K562 (cell line): ENCODE measurements around the gene CYP11A1. TPM values are rescaled to one million over a fixed set of nuclear protein-coding genes. Genes with fewer than 3 reads are reported as not detected.
A peak's percentile ranks its signal among the peaks of the same experiment; 100 is the strongest.

ENCODE experiments used
- ATAC-seq: fragments of 200-7000 bp; cut with Tn5 transposase; 3 replicates; pipeline ENCODE4 v1.9.1; 2020; ENCODE audit warnings: moderate library complexity
- BruUV-seq: library from RNA; stranded (reverse); fragments of 400-500 nt; replicated peaks from 2 replicates; lab custom pipeline; 2021; lab: Mats Ljungman, UMichigan
- CTCF ChIA-PET: fragments of 300-600 bp; formaldehyde crosslinking; extraction: SDS; loops from one replicate; lab custom pipeline; 2021; ENCODE audit warnings: low intra/inter-chr PET ratio; lab: Yijun Ruan, JAX
- POLR2A ChIA-PET: fragments of 300-600, 350-650 bp; sonication (Branson Sonifier 250); formaldehyde crosslinking; extraction: SDS; loops from one replicate; lab custom pipeline; 2021; ENCODE audit warnings: antibody characterized with exemption, inconsistent platforms; lab: Yijun Ruan, JAX
- DNase-seq, 4 experiments: peaks; one replicate each; pipeline versions ENCODE4 v3.0.0 to v3.0.0-alpha.2; 2011 to 2018; ENCODE audit warnings: low spot score in 3 of 4, mixed read lengths in 3 of 4; ENCODE audit errors: extremely low read depth in 1 of 4
- FAIRE-seq: peaks from 2 replicates; lab custom pipeline; 2011; peaks lifted over from hg19 to GRCh38; lab: Jason Lieb, UNC
- H2AFZ ChIP-seq: 2 replicates; pipeline ENCODE4 v1.6.0; 2011; ENCODE audit warnings: low read depth, low read length, control low read depth, inconsistent platforms
- H3K27ac ChIP-seq: fragments of 200-600 bp; 3 replicates; pipeline ENCODE4 v1.8.0; 2011; ENCODE audit warnings: low read depth, mild to moderate bottlenecking, control low read depth, inconsistent platforms, low read length, moderate library complexity, mixed read lengths; ENCODE audit errors: extremely low read depth
- H3K27me3 ChIP-seq, 2 experiments: fragments of 300-600 bp in 1 of 2; 2 replicates in 1 of 2; 3 replicates in 1 of 2; pipeline versions ENCODE4 v1.6.0 to v1.8.0; 2011; ENCODE audit warnings: inconsistent platforms in 2 of 2, low read length in 2 of 2, mild to moderate bottlenecking in 1 of 2, mixed read lengths in 1 of 2, moderate library complexity in 1 of 2; ENCODE audit not compliant: control insufficient read depth in 2 of 2, insufficient read depth in 2 of 2
- H3K36me3 ChIP-seq: fragments of 300-600 bp; 3 replicates; pipeline ENCODE4 v1.8.0; 2011; ENCODE audit warnings: mild to moderate bottlenecking, low read length, inconsistent platforms; ENCODE audit not compliant: control insufficient read depth, insufficient read depth
- H3K4me1 ChIP-seq, 2 experiments: fragments of 200-600 bp in 1 of 2; replicated peaks in 1 of 2; 2 replicates in 1 of 2; 3 replicates in 1 of 2; pipeline versions ENCODE4 v1.5.1 to v1.8.0; 2011; ENCODE audit warnings: inconsistent platforms in 2 of 2, low read length in 2 of 2, mild to moderate bottlenecking in 1 of 2, mixed read lengths in 1 of 2, moderate library complexity in 1 of 2; ENCODE audit not compliant: control insufficient read depth in 2 of 2, insufficient read depth in 2 of 2
- H3K4me2 ChIP-seq: 2 replicates; pipeline ENCODE4 v1.6.1; 2011; ENCODE audit warnings: low read length, control low read depth, inconsistent platforms, mixed read lengths; ENCODE audit not compliant: insufficient read depth
- H3K4me3 ChIP-seq: fragments of 200-600 bp; sonication (generic), shearing (Covaris generic); 2 replicates; pipeline ENCODE4 v1.5.1; 2016; ENCODE audit warnings: control low read depth, inconsistent platforms
- H3K79me2 ChIP-seq: fragments of 200-600 bp; 3 replicates; pipeline ENCODE4 v1.8.0; 2011; ENCODE audit warnings: low read length, inconsistent platforms; ENCODE audit not compliant: control insufficient read depth, insufficient read depth
- H3K9ac ChIP-seq, 2 experiments: 2 replicates each; pipeline versions ENCODE4 v1.6.0 to v1.6.1; 2011; ENCODE audit warnings: low read depth in 2 of 2, low read length in 2 of 2, control low read depth in 1 of 2, inconsistent platforms in 1 of 2, mild to moderate bottlenecking in 1 of 2, mixed read lengths in 1 of 2; ENCODE audit not compliant: insufficient read depth in 1 of 2
- H3K9me1 ChIP-seq: one replicate; pipeline ENCODE4 v1.6.0; 2011; ENCODE audit warnings: inconsistent platforms, mild to moderate bottlenecking, low read length, moderate library complexity; ENCODE audit not compliant: control insufficient read depth, insufficient read depth
- H3K9me3 ChIP-seq: replicated peaks from 2 replicates; pipeline ENCODE4 v1.5.1; 2011; ENCODE audit warnings: low read depth, low read length, inconsistent platforms; ENCODE audit not compliant: control insufficient read depth, insufficient read depth
- H4K20me1 ChIP-seq: replicated peaks from 2 replicates; pipeline ENCODE4 v1.6.1; 2011; ENCODE audit warnings: low read length, inconsistent platforms, mixed read lengths; ENCODE audit not compliant: control insufficient read depth, insufficient read depth
- L3MBTL2 ChIP-seq: fragments of 450-650 bp; IDR thresholded peaks from 2 replicates; pipeline ENCODE4 v1.6.1; 2016; ENCODE audit warnings: mild to moderate bottlenecking, moderate library complexity
- SREBF2 ChIP-seq: sonication (generic); formaldehyde crosslinking; IDR thresholded peaks from 2 replicates; pipeline ENCODE4 v1.4.0; 2020; ENCODE audit warnings: mild to moderate bottlenecking, missing genetic modification reagents
- WGBS: fragments of 100-300 bp; shearing (Covaris generic); methylation state at CpG from one replicate; pipeline ENCODE4 v1.1.6; 2016; ENCODE audit warnings: low coverage, mixed read lengths; ENCODE audit not compliant: insufficient coverage; ENCODE audit errors: missing lambda C conversion rate; 5-methylcytosine and 5-hydroxymethylcytosine counted together
- in situ Hi-C: fragments of 300-500 bp; cut with MboI; formaldehyde crosslinking; loops from 4 replicates; pipeline ENCODE4 v1.15.0; 2018; ENCODE audit warnings: inconsistent platforms, mixed read lengths
- intact Hi-C: fragments of 100-400 bp; cut with micrococcal nuclease; formaldehyde crosslinking; loops from 2 replicates; pipeline ENCODE4 v1.14.2; 2022
- polyA plus RNA-seq, 8 experiments: library from polyadenylated mRNA; depleted of rRNA in 4 of 8; stranded (reverse) in 5 of 8; unstranded in 3 of 8; fragments of >200 nt; fragmentation: Nextera tagmentation in 2 of 8; fragmentation: Illumina TruSeq in 1 of 8; extraction: Ambion mirVana in 2 of 8; extraction: Trizol in 1 of 8; gene quantifications; 2 replicates each; pipeline versions ENCODE4 v1.2.1 to v1.2.3, GENCODE V29; 2011 to 2014; ENCODE audit warnings: inconsistent platforms in 1 of 8, missing spikeins in 1 of 8
- total RNA-seq, 7 experiments: library from RNA; depleted of rRNA in 6 of 7; stranded (reverse); fragments of >200 nt in 6 of 7; fragmentation: Illumina TruSeq in 2 of 7; extraction: Trizol in 2 of 7; gene quantifications; 2 replicates each; pipeline versions ENCODE4 v1.2.1 to v1.2.3, GENCODE V29; 2011 to 2021; ENCODE audit warnings: low replicate concordance in 1 of 7
- TF ChIP-seq, protein P1 (sequence below): fragments of 450-650 bp; IDR thresholded peaks from 2 replicates; pipeline ENCODE4 v1.6.1; 2016; ENCODE audit warnings: mild to moderate bottlenecking, moderate library complexity

CYP11A1 gene
- total and polyA plus RNA-seq, 9 of the 15 experiments (the other 6 are each of a cell fraction or from before 2014, with no cell fraction given): 0.06 to 0.24 (median 0.10) TPM; not detected in 4

DNA sequence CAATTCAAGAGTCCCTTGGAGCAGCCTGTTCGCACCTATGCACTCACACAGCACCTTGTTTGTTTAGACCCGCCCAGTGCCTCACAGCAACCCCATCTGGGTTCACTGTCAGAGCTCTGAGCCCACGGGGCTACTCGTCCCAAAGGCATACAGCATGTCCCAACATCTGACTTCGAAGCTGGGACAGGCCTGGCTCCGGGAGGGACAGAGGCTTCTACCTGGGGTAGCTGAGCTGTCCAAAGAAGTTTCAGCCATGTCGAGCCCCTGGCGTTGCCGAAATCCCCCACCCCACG is 28.6 kb upstream of the CYP11A1 start:
- H3K4me3 ChIP-seq: no peak overlapping the region
- DNase-seq (no peak), ATAC-seq (no peak)
- no peaks in the 10 kb centered on the region for H3K79me2 ChIP-seq
- BruUV-seq: no TSS peak
- in situ Hi-C loops: no loop called here
- 0 out of 3 replicates have a peak overlapping the region, but pooled peaks have one; percentile 22 for H3K27ac ChIP-seq
- no peaks in the 10 kb centered on the region for H3K36me3 ChIP-seq
- peak overlapping the region; percentile 72 for H2AFZ ChIP-seq
- TF ChIP-seq, protein P1, sequence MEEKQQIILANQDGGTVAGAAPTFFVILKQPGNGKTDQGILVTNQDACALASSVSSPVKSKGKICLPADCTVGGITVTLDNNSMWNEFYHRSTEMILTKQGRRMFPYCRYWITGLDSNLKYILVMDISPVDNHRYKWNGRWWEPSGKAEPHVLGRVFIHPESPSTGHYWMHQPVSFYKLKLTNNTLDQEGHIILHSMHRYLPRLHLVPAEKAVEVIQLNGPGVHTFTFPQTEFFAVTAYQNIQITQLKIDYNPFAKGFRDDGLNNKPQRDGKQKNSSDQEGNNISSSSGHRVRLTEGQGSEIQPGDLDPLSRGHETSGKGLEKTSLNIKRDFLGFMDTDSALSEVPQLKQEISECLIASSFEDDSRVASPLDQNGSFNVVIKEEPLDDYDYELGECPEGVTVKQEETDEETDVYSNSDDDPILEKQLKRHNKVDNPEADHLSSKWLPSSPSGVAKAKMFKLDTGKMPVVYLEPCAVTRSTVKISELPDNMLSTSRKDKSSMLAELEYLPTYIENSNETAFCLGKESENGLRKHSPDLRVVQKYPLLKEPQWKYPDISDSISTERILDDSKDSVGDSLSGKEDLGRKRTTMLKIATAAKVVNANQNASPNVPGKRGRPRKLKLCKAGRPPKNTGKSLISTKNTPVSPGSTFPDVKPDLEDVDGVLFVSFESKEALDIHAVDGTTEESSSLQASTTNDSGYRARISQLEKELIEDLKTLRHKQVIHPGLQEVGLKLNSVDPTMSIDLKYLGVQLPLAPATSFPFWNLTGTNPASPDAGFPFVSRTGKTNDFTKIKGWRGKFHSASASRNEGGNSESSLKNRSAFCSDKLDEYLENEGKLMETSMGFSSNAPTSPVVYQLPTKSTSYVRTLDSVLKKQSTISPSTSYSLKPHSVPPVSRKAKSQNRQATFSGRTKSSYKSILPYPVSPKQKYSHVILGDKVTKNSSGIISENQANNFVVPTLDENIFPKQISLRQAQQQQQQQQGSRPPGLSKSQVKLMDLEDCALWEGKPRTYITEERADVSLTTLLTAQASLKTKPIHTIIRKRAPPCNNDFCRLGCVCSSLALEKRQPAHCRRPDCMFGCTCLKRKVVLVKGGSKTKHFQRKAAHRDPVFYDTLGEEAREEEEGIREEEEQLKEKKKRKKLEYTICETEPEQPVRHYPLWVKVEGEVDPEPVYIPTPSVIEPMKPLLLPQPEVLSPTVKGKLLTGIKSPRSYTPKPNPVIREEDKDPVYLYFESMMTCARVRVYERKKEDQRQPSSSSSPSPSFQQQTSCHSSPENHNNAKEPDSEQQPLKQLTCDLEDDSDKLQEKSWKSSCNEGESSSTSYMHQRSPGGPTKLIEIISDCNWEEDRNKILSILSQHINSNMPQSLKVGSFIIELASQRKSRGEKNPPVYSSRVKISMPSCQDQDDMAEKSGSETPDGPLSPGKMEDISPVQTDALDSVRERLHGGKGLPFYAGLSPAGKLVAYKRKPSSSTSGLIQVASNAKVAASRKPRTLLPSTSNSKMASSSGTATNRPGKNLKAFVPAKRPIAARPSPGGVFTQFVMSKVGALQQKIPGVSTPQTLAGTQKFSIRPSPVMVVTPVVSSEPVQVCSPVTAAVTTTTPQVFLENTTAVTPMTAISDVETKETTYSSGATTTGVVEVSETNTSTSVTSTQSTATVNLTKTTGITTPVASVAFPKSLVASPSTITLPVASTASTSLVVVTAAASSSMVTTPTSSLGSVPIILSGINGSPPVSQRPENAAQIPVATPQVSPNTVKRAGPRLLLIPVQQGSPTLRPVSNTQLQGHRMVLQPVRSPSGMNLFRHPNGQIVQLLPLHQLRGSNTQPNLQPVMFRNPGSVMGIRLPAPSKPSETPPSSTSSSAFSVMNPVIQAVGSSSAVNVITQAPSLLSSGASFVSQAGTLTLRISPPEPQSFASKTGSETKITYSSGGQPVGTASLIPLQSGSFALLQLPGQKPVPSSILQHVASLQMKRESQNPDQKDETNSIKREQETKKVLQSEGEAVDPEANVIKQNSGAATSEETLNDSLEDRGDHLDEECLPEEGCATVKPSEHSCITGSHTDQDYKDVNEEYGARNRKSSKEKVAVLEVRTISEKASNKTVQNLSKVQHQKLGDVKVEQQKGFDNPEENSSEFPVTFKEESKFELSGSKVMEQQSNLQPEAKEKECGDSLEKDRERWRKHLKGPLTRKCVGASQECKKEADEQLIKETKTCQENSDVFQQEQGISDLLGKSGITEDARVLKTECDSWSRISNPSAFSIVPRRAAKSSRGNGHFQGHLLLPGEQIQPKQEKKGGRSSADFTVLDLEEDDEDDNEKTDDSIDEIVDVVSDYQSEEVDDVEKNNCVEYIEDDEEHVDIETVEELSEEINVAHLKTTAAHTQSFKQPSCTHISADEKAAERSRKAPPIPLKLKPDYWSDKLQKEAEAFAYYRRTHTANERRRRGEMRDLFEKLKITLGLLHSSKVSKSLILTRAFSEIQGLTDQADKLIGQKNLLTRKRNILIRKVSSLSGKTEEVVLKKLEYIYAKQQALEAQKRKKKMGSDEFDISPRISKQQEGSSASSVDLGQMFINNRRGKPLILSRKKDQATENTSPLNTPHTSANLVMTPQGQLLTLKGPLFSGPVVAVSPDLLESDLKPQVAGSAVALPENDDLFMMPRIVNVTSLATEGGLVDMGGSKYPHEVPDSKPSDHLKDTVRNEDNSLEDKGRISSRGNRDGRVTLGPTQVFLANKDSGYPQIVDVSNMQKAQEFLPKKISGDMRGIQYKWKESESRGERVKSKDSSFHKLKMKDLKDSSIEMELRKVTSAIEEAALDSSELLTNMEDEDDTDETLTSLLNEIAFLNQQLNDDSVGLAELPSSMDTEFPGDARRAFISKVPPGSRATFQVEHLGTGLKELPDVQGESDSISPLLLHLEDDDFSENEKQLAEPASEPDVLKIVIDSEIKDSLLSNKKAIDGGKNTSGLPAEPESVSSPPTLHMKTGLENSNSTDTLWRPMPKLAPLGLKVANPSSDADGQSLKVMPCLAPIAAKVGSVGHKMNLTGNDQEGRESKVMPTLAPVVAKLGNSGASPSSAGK: peak; percentile 20; the same call in 1 of the 2 replicates
- TF ChIP-seq SREBF2 (CRISPR knock-in tag) (no peak), L3MBTL2 (peak; percentile 41; the same call in 1 of the 2 replicates)
- TF ChIP-seq, all 486 proteins: peak for 2
- intact Hi-C loops: no loop called here
- Histone ChIP-seq H3K9me3 (no peaks in the 10 kb centered on the region), H3K27me3 (no peaks in the 10 kb centered on the region), H3K4me1 (peaks cover 52 to 66% of the 10 kb centered on the region in 2 experiments), H3K9me1 (no peaks in the 10 kb centered on the region), H3K9ac (peak overlapping the region in 1 of 2 experiments; percentile 77; a peak in 2 of 4 replicates), H4K20me1 (no peaks in the 10 kb centered on the region), H3K4me2 (no peak overlapping the region)
- 73% methylated on average over 8 of the region's 10 CpGs for WGBS
- no peak for FAIRE-seq
- POLR2A ChIA-PET: interaction anchor here (0.5 to 2.3 kb wide), 5 partner anchors 8 to 547 kb away, joined by 3 to 9 read pairs (median 4); partner anchors contain the start of gene UBL7
- CTCF ChIA-PET: no interaction called here
